SJSA1 (cell line): ENCODE measurements around the gene ACTR5. TPM values are rescaled to one million over a fixed set of nuclear protein-coding genes. Genes with fewer than 3 reads are reported as not detected.

Source experiments
- DNase-seq, 2 experiments: peaks; one replicate each; pipeline ENCODE4 v3.0.0-alpha.2; 2015 to 2020; ENCODE audit warnings: low spot score in 2 of 2, low read depth in 1 of 2
- H3K27ac ChIP-seq: fragments of 250-450 bp; sonication (Bioruptor Pico); 2 replicates; pipeline ENCODE4 v1.5.1; 2020; ENCODE audit warnings: mild to moderate bottlenecking, moderate library complexity
- H3K27me3 ChIP-seq: fragments of 250-450 bp; sonication (Bioruptor Pico); replicated peaks from 2 replicates; pipeline ENCODE4 v1.5.1; 2020; ENCODE audit warnings: mild to moderate bottlenecking, moderate library complexity
- H3K36me3 ChIP-seq: fragments of 250-450 bp; sonication (Bioruptor Pico); 2 replicates; pipeline ENCODE4 v1.5.1; 2020; ENCODE audit warnings: mild to moderate bottlenecking
- H3K4me1 ChIP-seq: fragments of 250-450 bp; sonication (Bioruptor Pico); replicated peaks from 2 replicates; pipeline ENCODE4 v1.6.1; 2021; ENCODE audit warnings: mild to moderate bottlenecking
- H3K4me3 ChIP-seq: fragments of 250-450 bp; sonication (Bioruptor Pico); 2 replicates; pipeline ENCODE4 v1.5.1; 2020; ENCODE audit warnings: mild to moderate bottlenecking
- H3K9me3 ChIP-seq: fragments of 250-450 bp; sonication (Bioruptor Pico); replicated peaks from 2 replicates; pipeline ENCODE4 v1.5.1; 2020; ENCODE audit warnings: mild to moderate bottlenecking
- total RNA-seq: library from RNA; depleted of rRNA; stranded (reverse); fragments of >200 nt; shearing (Covaris generic); gene quantifications from 2 replicates; pipeline ENCODE4 v1.2.3, GENCODE V29; 2014

Gene ACTR5
- total RNA-seq, 1 experiment from 2014 or later: 9.7 TPM

GRCh38 chr20:38764567-38765318 lies 16.5 kb downstream of the ACTR5 start:
- DNase-seq: peak; percentile 48 to 77
- H3K27ac ChIP-seq: no peak overlapping the region
- H3K4me1 ChIP-seq: peaks cover 10% of the 10 kb centered on the region
- H3K9me3 ChIP-seq: no peaks in the 10 kb centered on the region
- H3K4me3 ChIP-seq: no peak overlapping the region
- H3K27me3 ChIP-seq: no peaks in the 10 kb centered on the region
- peaks cover 67% of the 10 kb centered on the region for H3K36me3 ChIP-seq

- DNase-seq: no peak
- no peak overlapping the region for H3K4me3 ChIP-seq
- H3K9me3 ChIP-seq: no peaks in the 10 kb centered on the region
- H3K27ac ChIP-seq: no peak overlapping the region
- peaks cover 10% of the 10 kb centered on the region for H3K4me1 ChIP-seq
- no peaks in the 10 kb centered on the region for H3K27me3 ChIP-seq
- H3K36me3 ChIP-seq: peaks cover 59% of the 10 kb centered on the region
These were observed 17.8 kb downstream of the ACTR5 start for GRCh38 chr20:38766071-38766470.

- Histone ChIP-seq H3K4me1 (peaks cover 6% of the 10 kb centered on the region), H3K27ac (no peak overlapping the region), H3K4me3 (no peak overlapping the region), H3K27me3 (no peaks in the 10 kb centered on the region), H3K9me3 (no peaks in the 10 kb centered on the region), H3K36me3 (peaks cover 60% of the 10 kb centered on the region)
- DNase-seq: no peak
These were observed 21.4 kb downstream of the ACTR5 start for GRCh38 chr20:38769376-38770295.

- Histone ChIP-seq H3K4me1 (no peaks in the 10 kb centered on the region), H3K9me3 (no peaks in the 10 kb centered on the region), H3K36me3 (peaks cover 58% of the 10 kb centered on the region), H3K27ac (no peak overlapping the region), H3K27me3 (no peaks in the 10 kb centered on the region), H3K4me3 (no peak overlapping the region)
- no peak for DNase-seq
These were observed 22.3 kb downstream of the ACTR5 start for GRCh38 chr20:38770546-38770945.

GRCh38 chr20:38770970-38771369 lies 22.7 kb downstream of the ACTR5 start:
- Histone ChIP-seq H3K27ac (no peak overlapping the region), H3K4me1 (no peaks in the 10 kb centered on the region), H3K4me3 (no peak overlapping the region), H3K27me3 (no peaks in the 10 kb centered on the region), H3K36me3 (peaks cover 53% of the 10 kb centered on the region), H3K9me3 (no peaks in the 10 kb centered on the region)
- DNase-seq: no peak

- Histone ChIP-seq H3K4me3 (no peak overlapping the region), H3K9me3 (no peaks in the 10 kb centered on the region), H3K4me1 (no peaks in the 10 kb centered on the region), H3K36me3 (peaks cover 47% of the 10 kb centered on the region), H3K27ac (no peak overlapping the region), H3K27me3 (no peaks in the 10 kb centered on the region)
- no peak for DNase-seq
These were observed 23.4 kb downstream of the ACTR5 start for GRCh38 chr20:38771621-38772020.

GRCh38 chr20:38774167-38774566 lies 25.9 kb downstream of the ACTR5 start:
- no peak for DNase-seq
- Histone ChIP-seq H3K27ac (no peak overlapping the region), H3K9me3 (no peaks in the 10 kb centered on the region), H3K36me3 (peaks cover 28% of the 10 kb centered on the region), H3K4me1 (no peaks in the 10 kb centered on the region), H3K27me3 (no peaks in the 10 kb centered on the region), H3K4me3 (no peak overlapping the region)

- H3K4me1 ChIP-seq: no peaks in the 10 kb centered on the region
- no peaks in the 10 kb centered on the region for H3K27me3 ChIP-seq
- H3K27ac ChIP-seq: no peak overlapping the region
- no peaks in the 10 kb centered on the region for H3K9me3 ChIP-seq
- H3K4me3 ChIP-seq: no peak overlapping the region
- DNase-seq: no peak
- H3K36me3 ChIP-seq: peaks cover 19% of the 10 kb centered on the region
These were observed 28.1 kb downstream of the ACTR5 start for GRCh38 chr20:38776363-38776762.

GRCh38 chr20:38779247-38780097 lies 31.2 kb downstream of the ACTR5 start:
- H3K9me3 ChIP-seq: no peaks in the 10 kb centered on the region
- no peaks in the 10 kb centered on the region for H3K27me3 ChIP-seq
- no peak for DNase-seq
- H3K36me3 ChIP-seq: no peaks in the 10 kb centered on the region
- H3K27ac ChIP-seq: no peak overlapping the region
- no peak overlapping the region for H3K4me3 ChIP-seq
- no peaks in the 10 kb centered on the region for H3K4me1 ChIP-seq

- no peak overlapping the region for H3K27ac ChIP-seq
- no peaks in the 10 kb centered on the region; the same call in 1 of the 2 replicates for H3K27me3 ChIP-seq
- H3K9me3 ChIP-seq: no peaks in the 10 kb centered on the region
- no peaks in the 10 kb centered on the region for H3K4me1 ChIP-seq
- no peak overlapping the region for H3K4me3 ChIP-seq
- no peaks in the 10 kb centered on the region for H3K36me3 ChIP-seq
- no peak for DNase-seq
These were observed 34.0 kb downstream of the ACTR5 start for GRCh38 chr20:38782275-38782674.

- Histone ChIP-seq H3K4me3 (no peak overlapping the region), H3K4me1 (no peaks in the 10 kb centered on the region), H3K27ac (no peak overlapping the region), H3K9me3 (no peaks in the 10 kb centered on the region), H3K36me3 (no peaks in the 10 kb centered on the region), H3K27me3 (no peaks in the 10 kb centered on the region; the same call in none of the 2 replicates)
- DNase-seq: no peak
These were observed 39.6 kb downstream of the ACTR5 start for GRCh38 chr20:38787870-38788269.

GRCh38 chr20:38789503-38790199 lies 41.4 kb downstream of the ACTR5 start:
- no peaks in the 10 kb centered on the region for H3K9me3 ChIP-seq
- H3K4me1 ChIP-seq: no peaks in the 10 kb centered on the region
- DNase-seq: no peak
- H3K27ac ChIP-seq: no peak overlapping the region
- no peak overlapping the region for H3K4me3 ChIP-seq
- H3K27me3 ChIP-seq: peaks cover 4% of the 10 kb centered on the region
- no peaks in the 10 kb centered on the region for H3K36me3 ChIP-seq
